ENCODE measurements around the gene CETP. TPM values are rescaled to one million over a fixed set of nuclear protein-coding genes. Genes with fewer than 3 reads are reported as not detected.
A peak's percentile ranks its signal among the peaks of the same experiment; 100 is the strongest.
"Not testable (repeated sequence)": the region's sequence is repeated elsewhere in the genome, so short reads cannot be mapped to it uniquely, and the experiment has no call there.

Gene CETP
- total RNA-seq, 8 experiments from 2014 or later = 0.05 to 0.84 (median 0.29) TPM

GRCh38 chr16:56970934-56971767 is 9.4 kb downstream of the CETP start:
- WGBS, 10 experiments = 20 to 100% (median 50%) methylated on average over 1 to 5 of the region's 8 CpGs; no CpG with 5 or more reads in 1 of the 10 experiments
- Histone ChIP-seq H3K4me3 (no peak overlapping the region), H3K27ac (no peak overlapping the region), H3K4me1 (replicated peaks in 1 of 2) (peaks cover 0 to 4% of the 10 kb centered on the region in 2 donors)
- in situ Hi-C loops (cut with MboI; ENCODE audit: low pct_unique_long_range_greater_than_20kb in 2 of 9, low sequenced_read_pairs in 9 of 9, unreplicated experiment in 9 of 9) = loop anchor here in 1 of 9 experiments (10.0 kb wide), 1 partner anchor 74 kb away; no protein-coding TSS in a partner anchor
- ATAC-seq (replicated peaks in 6 of 8) = no peak

GRCh38 chr16:56971768-56972043 is 10.0 kb downstream of the CETP start:
- 67 to 100% (median 88%) methylated on average over 1 to 3 of the region's 3 CpGs; no CpG with 5 or more reads in 6 of the 10 experiments for WGBS, 10 experiments

GRCh38 chr16:56972403-56973293 is 10.9 kb downstream of the CETP start:
- 40 to 100% (median 75%) methylated on average over 1 to 5 of the region's 18 CpGs; no CpG with 5 or more reads in 5 of the 10 experiments for WGBS, 10 experiments
- peak; percentile 85 to 96 (median 90) for ATAC-seq (replicated peaks in 6 of 8)
- Histone ChIP-seq H3K27ac (no peak overlapping the region), H3K4me1 (replicated peaks in 1 of 2) (peaks cover 0 to 4% of the 10 kb centered on the region in 2 donors), H3K4me3 (no peak overlapping the region)
- in situ Hi-C loops (cut with MboI; ENCODE audit: low pct_unique_long_range_greater_than_20kb in 2 of 9, low sequenced_read_pairs in 9 of 9, unreplicated experiment in 9 of 9) = loop anchor here in 1 of 9 experiments (10.0 kb wide), 1 partner anchor 72 kb away; no protein-coding TSS in a partner anchor

More at GRCh38 chr16:56971768-56972043, 10.0 kb downstream of the CETP start:
- H3K27ac ChIP-seq = no peak overlapping the region
- ATAC-seq (replicated peaks in 6 of 8) = no peak
- peaks cover 0 to 4% of the 10 kb centered on the region in 2 donors for H3K4me1 ChIP-seq (replicated peaks in 1 of 2)
- in situ Hi-C loops (cut with MboI; ENCODE audit: low pct_unique_long_range_greater_than_20kb in 2 of 9, low sequenced_read_pairs in 9 of 9, unreplicated experiment in 9 of 9) = loop anchor here in 1 of 9 experiments (10.0 kb wide), 1 partner anchor 73 kb away; no protein-coding TSS in a partner anchor
- no peak overlapping the region for H3K4me3 ChIP-seq

GRCh38 chr16:56973294-56973689 is 11.5 kb downstream of the CETP start:
- no peak for ATAC-seq (replicated peaks in 6 of 8)
- in situ Hi-C loops (cut with MboI; ENCODE audit: low pct_unique_long_range_greater_than_20kb in 2 of 9, low sequenced_read_pairs in 9 of 9, unreplicated experiment in 9 of 9) = loop anchor here in 1 of 9 experiments (10.0 kb wide), 1 partner anchor 72 kb away; no protein-coding TSS in a partner anchor
- 81 to 92% (median 86%) methylated on average over 2 to 6 of the region's 9 CpGs; no CpG with 5 or more reads in 7 of the 10 experiments for WGBS, 10 experiments

GRCh38 chr16:56973899-56974298 is 12.1 kb downstream of the CETP start:
- not testable (repeated sequence) for H3K27ac ChIP-seq
- in situ Hi-C loops (cut with MboI; ENCODE audit: low pct_unique_long_range_greater_than_20kb in 2 of 9, low sequenced_read_pairs in 9 of 9, unreplicated experiment in 9 of 9) = loop anchor here in 1 of 9 experiments (10.0 kb wide), 1 partner anchor 71 kb away; no protein-coding TSS in a partner anchor
- 62 to 100% (median 100%) methylated on average over 1 to 7 of the region's 7 CpGs; no CpG with 5 or more reads in 1 of the 10 experiments for WGBS, 10 experiments

More at GRCh38 chr16:56973294-56973689, 11.5 kb downstream of the CETP start:
- H3K4me3 ChIP-seq = no peak overlapping the region
- H3K4me1 ChIP-seq (replicated peaks in 1 of 2) = peaks cover 0 to 4% of the 10 kb centered on the region in 2 donors
- H3K27ac ChIP-seq = no peak overlapping the region

GRCh38 chr16:56974549-56975300 is 13.0 kb downstream of the CETP start:
- Histone ChIP-seq H3K4me1 (replicated peaks in 1 of 2) (peaks cover 0 to 4% of the 10 kb centered on the region in 2 donors), H3K4me3 (no peak overlapping the region), H3K27ac (no peak overlapping the region)
- 67 to 100% (median 78%) methylated on average over 1 to 6 of the region's 9 CpGs; no CpG with 5 or more reads in 1 of the 10 experiments for WGBS, 10 experiments
- no peak for ATAC-seq (replicated peaks in 6 of 8)
- in situ Hi-C loops (cut with MboI; ENCODE audit: low pct_unique_long_range_greater_than_20kb in 2 of 9, low sequenced_read_pairs in 9 of 9, unreplicated experiment in 9 of 9) = loop anchor here in 1 of 9 experiments (10.0 kb wide), 1 partner anchor 70 kb away; no protein-coding TSS in a partner anchor

More at GRCh38 chr16:56973899-56974298, 12.1 kb downstream of the CETP start:
- not testable (repeated sequence) for ATAC-seq (replicated peaks in 6 of 8); H3K4me1 ChIP-seq (replicated peaks in 1 of 2); H3K4me3 ChIP-seq

- in situ Hi-C loops (cut with MboI; ENCODE audit: low pct_unique_long_range_greater_than_20kb in 2 of 9, low sequenced_read_pairs in 9 of 9, unreplicated experiment in 9 of 9) = loop anchor here in 1 of 9 experiments (10.0 kb wide), 1 partner anchor 69 kb away; no protein-coding TSS in a partner anchor
- H3K4me1 ChIP-seq (replicated peaks in 1 of 2) = peaks cover 0 to 4% of the 10 kb centered on the region in 2 donors
- no peak overlapping the region for H3K27ac ChIP-seq
- no peak overlapping the region for H3K4me3 ChIP-seq
- ATAC-seq (replicated peaks in 6 of 8) = no peak
- 69 to 93% (median 85%) methylated on average over 1 to 7 of the region's 10 CpGs; no CpG with 5 or more reads in 4 of the 10 experiments for WGBS, 10 experiments
These were observed 14.0 kb downstream of the CETP start for GRCh38 chr16:56975714-56976113.

- in situ Hi-C loops (cut with MboI; ENCODE audit: low pct_unique_long_range_greater_than_20kb in 2 of 9, low sequenced_read_pairs in 9 of 9, unreplicated experiment in 9 of 9) = loop anchor here in 1 of 9 experiments (10.0 kb wide), 1 partner anchor 68 kb away; no protein-coding TSS in a partner anchor
- no peak for ATAC-seq (replicated peaks in 6 of 8)
- WGBS, 10 experiments = 58 to 100% (median 78%) methylated on average over 1 to 5 of the region's 6 CpGs; no CpG with 5 or more reads in 2 of the 10 experiments
- Histone ChIP-seq H3K27ac (no peak overlapping the region), H3K4me3 (no peak overlapping the region), H3K4me1 (replicated peaks in 1 of 2) (peaks cover 0 to 4% of the 10 kb centered on the region in 2 donors)
These were observed 15.5 kb downstream of the CETP start for GRCh38 chr16:56977216-56977615.

- Histone ChIP-seq H3K27ac (no peak overlapping the region), H3K4me3 (no peak overlapping the region), H3K4me1 (replicated peaks in 1 of 2) (peaks cover 0 to 3% of the 10 kb centered on the region in 2 donors)
- in situ Hi-C loops (cut with MboI; ENCODE audit: low pct_unique_long_range_greater_than_20kb in 2 of 9, low sequenced_read_pairs in 9 of 9, unreplicated experiment in 9 of 9) = loop anchor here in 1 of 9 experiments (10.0 kb wide), 1 partner anchor 67 kb away; no protein-coding TSS in a partner anchor
- no peak for ATAC-seq (replicated peaks in 6 of 8)
- WGBS, 10 experiments = 20 to 100% (median 90%) methylated on average over 1 to 6 of the region's 11 CpGs; no CpG with 5 or more reads in 3 of the 10 experiments
These were observed 16.2 kb downstream of the CETP start for GRCh38 chr16:56977823-56978430.

- Histone ChIP-seq H3K4me3 (no peak overlapping the region), H3K27ac (no peak overlapping the region), H3K4me1 (replicated peaks in 1 of 2) (peaks cover 0 to 3% of the 10 kb centered on the region in 2 donors)
- in situ Hi-C loops (cut with MboI; ENCODE audit: low pct_unique_long_range_greater_than_20kb in 2 of 9, low sequenced_read_pairs in 9 of 9, unreplicated experiment in 9 of 9) = no loop called here
- no peak for ATAC-seq (replicated peaks in 6 of 8)
- 72 to 93% (median 82%) methylated on average over 1 to 4 of the region's 4 CpGs; no CpG with 5 or more reads in 2 of the 10 experiments for WGBS, 10 experiments
These were observed 18.4 kb downstream of the CETP start for GRCh38 chr16:56980201-56980535.

- no peak overlapping the region for H3K27ac ChIP-seq
- ATAC-seq (replicated peaks in 6 of 8) = peak in 5 of 8 experiments; percentile 11 to 34 (median 26)
- H3K4me1 ChIP-seq (replicated peaks in 1 of 2) = peaks cover 0 to 3% of the 10 kb centered on the region in 2 donors
- in situ Hi-C loops (cut with MboI; ENCODE audit: low pct_unique_long_range_greater_than_20kb in 2 of 9, low sequenced_read_pairs in 9 of 9, unreplicated experiment in 9 of 9) = no loop called here
- H3K4me3 ChIP-seq = no peak overlapping the region
- WGBS, 10 experiments = 53 to 100% (median 74%) methylated on average over 1 to 10 of the region's 16 CpGs; no CpG with 5 or more reads in 1 of the 10 experiments
These were observed 19.3 kb downstream of the CETP start for GRCh38 chr16:56980792-56981724.
